KMS-11 (cell line): ENCODE measurements around the gene PGBD5.

Source experiments
- H2AFZ ChIP-seq: fragments of 200-600 bp; sonication (generic); 2 replicates; pipeline ENCODE4 v1.6.1; 2016; ENCODE audit warnings: antibody characterized with exemption, mixed run types, low read depth
- H3K27ac ChIP-seq: fragments of 200-600 bp; sonication (generic); 2 replicates; pipeline ENCODE4 v1.6.1; 2016; ENCODE audit warnings: mild to moderate bottlenecking, mixed run types
- H3K27me3 ChIP-seq: fragments of 200-600 bp; sonication (generic); 2 replicates; pipeline ENCODE4 v1.6.1; 2017; ENCODE audit warnings: mild to moderate bottlenecking, low read depth, mixed run types, moderate library complexity; ENCODE audit not compliant: insufficient read depth
- H3K36me3 ChIP-seq: fragments of 200-600 bp; sonication (generic); 2 replicates; pipeline ENCODE4 v1.6.1; 2017; ENCODE audit warnings: mild to moderate bottlenecking, mixed run types; ENCODE audit not compliant: insufficient read depth
- H3K4me1 ChIP-seq: fragments of 200-600 bp; sonication (generic); 2 replicates; pipeline ENCODE4 v1.6.1; 2016; ENCODE audit warnings: mild to moderate bottlenecking, low read depth, mixed run types; ENCODE audit not compliant: poor library complexity, severe bottlenecking
- H3K4me2 ChIP-seq: fragments of 200-600 bp; sonication (generic); 2 replicates; pipeline ENCODE4 v1.7.0; 2016; ENCODE audit warnings: mild to moderate bottlenecking, mixed run types
- H3K4me3 ChIP-seq: fragments of 200-600 bp; sonication (generic); IDR thresholded peaks from 2 replicates; pipeline ENCODE4 v1.6.1; 2017; ENCODE audit warnings: low read depth, low read length, mixed read lengths; ENCODE audit not compliant: insufficient read depth
- H3K79me2 ChIP-seq: fragments of 200-600 bp; sonication (generic); 2 replicates; pipeline ENCODE4 v1.6.1; 2016; ENCODE audit warnings: low read depth, mixed run types; ENCODE audit not compliant: insufficient read depth
- H3K9ac ChIP-seq: fragments of 200-600 bp; sonication (generic); 2 replicates; pipeline ENCODE4 v1.6.1; 2016; ENCODE audit warnings: mild to moderate bottlenecking, mixed run types
- H4K20me1 ChIP-seq: fragments of 200-600 bp; sonication (generic); 2 replicates; pipeline ENCODE4 v1.6.1; 2016; ENCODE audit warnings: mild to moderate bottlenecking, mixed run types; ENCODE audit not compliant: insufficient read depth
- CTCF ChIP-seq: fragments of 200-600 bp; sonication (generic); conservative IDR thresholded peaks from 2 replicates; pipeline ENCODE4 v1.6.1; 2017; ENCODE audit warnings: low read depth, mild to moderate bottlenecking, antibody characterized with exemption, low read length, moderate library complexity, mixed read lengths

PGBD5 gene

GRCh38 chr1:230429067-230429735 lies 3.1 kb upstream of the PGBD5 start:
- H3K27me3 ChIP-seq = no peaks in the 10 kb centered on the region
- no peaks in the 10 kb centered on the region for H4K20me1 ChIP-seq
- no peak overlapping the region for H3K9ac ChIP-seq
- no peaks in the 10 kb centered on the region for H3K4me1 ChIP-seq
- H3K4me2 ChIP-seq = no peak overlapping the region
- H3K4me3 ChIP-seq = no peak overlapping the region
- H3K27ac ChIP-seq = no peak overlapping the region
- H3K36me3 ChIP-seq = no peaks in the 10 kb centered on the region
- no peaks in the 10 kb centered on the region for H3K79me2 ChIP-seq
- H2AFZ ChIP-seq = no peak overlapping the region
- no peak for TF ChIP-seq CTCF

GRCh38 chr1:230427981-230428380 lies 1.8 kb upstream of the PGBD5 start:
- no peaks in the 10 kb centered on the region for H3K79me2 ChIP-seq
- no peak overlapping the region for H2AFZ ChIP-seq
- H3K9ac ChIP-seq = no peak overlapping the region
- H3K27ac ChIP-seq = no peak overlapping the region
- TF ChIP-seq CTCF = no peak
- H3K4me2 ChIP-seq = no peak overlapping the region
- H3K27me3 ChIP-seq = no peaks in the 10 kb centered on the region
- H3K36me3 ChIP-seq = no peaks in the 10 kb centered on the region
- H3K4me1 ChIP-seq = no peaks in the 10 kb centered on the region
- H3K4me3 ChIP-seq = no peak overlapping the region
- H4K20me1 ChIP-seq = no peaks in the 10 kb centered on the region

GRCh38 chr1:230427094-230427876 lies 1.2 kb upstream of the PGBD5 start:
- no peaks in the 10 kb centered on the region for H3K4me1 ChIP-seq
- peak overlapping the region; percentile 61; the same call in 1 of the 2 replicates for H3K4me2 ChIP-seq
- no peaks in the 10 kb centered on the region for H4K20me1 ChIP-seq
- TF ChIP-seq CTCF = no peak
- H2AFZ ChIP-seq = no peak overlapping the region
- H3K36me3 ChIP-seq = no peaks in the 10 kb centered on the region
- H3K9ac ChIP-seq = no peak overlapping the region
- H3K4me3 ChIP-seq = no peak overlapping the region
- H3K27me3 ChIP-seq = no peaks in the 10 kb centered on the region
- H3K79me2 ChIP-seq = no peaks in the 10 kb centered on the region
- no peak overlapping the region for H3K27ac ChIP-seq

GRCh38 chr1:230425252-230426091 lies 660 bp downstream of the PGBD5 start:
- no peaks in the 10 kb centered on the region for H4K20me1 ChIP-seq
- H3K27ac ChIP-seq = no peak overlapping the region
- no peaks in the 10 kb centered on the region for H3K27me3 ChIP-seq
- no peak overlapping the region for H3K4me3 ChIP-seq
- no peaks in the 10 kb centered on the region for H3K4me1 ChIP-seq
- no peak overlapping the region for H2AFZ ChIP-seq
- no peaks in the 10 kb centered on the region for H3K36me3 ChIP-seq
- TF ChIP-seq CTCF = no peak
- no peaks in the 10 kb centered on the region for H3K79me2 ChIP-seq
- no peak overlapping the region for H3K9ac ChIP-seq
- peak overlapping the region; percentile 43; the same call in 1 of the 2 replicates for H3K4me2 ChIP-seq
